Fibroblast of lung (primary cell): ENCODE measurements around the gene PFKFB2.

Experiments
- EZH2 ChIP-seq: IDR thresholded peaks from 2 replicates; pipeline ENCODE4 v1.5.1; 2012; ENCODE audit warnings: low read length, control low read depth, mild to moderate bottlenecking; ENCODE audit errors: missing control alignments
- TF ChIP-seq, protein P1 (sequence below), 2 donors: IDR thresholded peaks in 1 of 2; conservative IDR thresholded peaks in 1 of 2; 1 replicate in 1 of 2; 2 replicates in 1 of 2; pipeline ENCODE4 v1.5.1; 2011 to 2012; ENCODE audit warnings: low read length in 2 of 2, control low read depth in 1 of 2, inconsistent platforms in 1 of 2, low read depth in 1 of 2, mild to moderate bottlenecking in 1 of 2

DNA sequence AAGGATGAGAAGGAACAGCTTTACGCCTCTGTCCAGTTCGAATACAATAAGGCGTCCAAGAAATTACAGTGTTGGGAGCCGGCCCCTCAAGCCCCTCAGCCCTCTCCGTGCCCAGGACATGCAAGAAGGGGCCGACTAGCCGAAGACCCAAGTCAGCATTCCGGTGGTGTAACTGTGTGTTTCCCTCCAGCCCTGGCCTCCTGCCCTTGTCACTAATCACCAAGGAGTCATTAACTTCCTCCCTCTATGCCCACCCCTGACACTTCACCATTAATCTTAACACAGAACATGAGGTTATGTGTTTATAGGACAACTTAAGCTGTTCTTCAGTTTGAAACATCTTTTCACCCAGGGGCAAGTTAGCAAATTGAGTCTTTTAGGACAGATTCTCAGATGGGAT is 19.2 kb downstream of the PFKFB2 start:
- TF ChIP-seq, protein P1, sequence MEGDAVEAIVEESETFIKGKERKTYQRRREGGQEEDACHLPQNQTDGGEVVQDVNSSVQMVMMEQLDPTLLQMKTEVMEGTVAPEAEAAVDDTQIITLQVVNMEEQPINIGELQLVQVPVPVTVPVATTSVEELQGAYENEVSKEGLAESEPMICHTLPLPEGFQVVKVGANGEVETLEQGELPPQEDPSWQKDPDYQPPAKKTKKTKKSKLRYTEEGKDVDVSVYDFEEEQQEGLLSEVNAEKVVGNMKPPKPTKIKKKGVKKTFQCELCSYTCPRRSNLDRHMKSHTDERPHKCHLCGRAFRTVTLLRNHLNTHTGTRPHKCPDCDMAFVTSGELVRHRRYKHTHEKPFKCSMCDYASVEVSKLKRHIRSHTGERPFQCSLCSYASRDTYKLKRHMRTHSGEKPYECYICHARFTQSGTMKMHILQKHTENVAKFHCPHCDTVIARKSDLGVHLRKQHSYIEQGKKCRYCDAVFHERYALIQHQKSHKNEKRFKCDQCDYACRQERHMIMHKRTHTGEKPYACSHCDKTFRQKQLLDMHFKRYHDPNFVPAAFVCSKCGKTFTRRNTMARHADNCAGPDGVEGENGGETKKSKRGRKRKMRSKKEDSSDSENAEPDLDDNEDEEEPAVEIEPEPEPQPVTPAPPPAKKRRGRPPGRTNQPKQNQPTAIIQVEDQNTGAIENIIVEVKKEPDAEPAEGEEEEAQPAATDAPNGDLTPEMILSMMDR (conservative IDR thresholded peaks at IDR 0.05 in 1 of 2, IDR thresholded peaks at IDR 0.05 in 1 of 2; ENCODE audit: low read depth in 1 of 2, low read length in 2 of 2): no peak
- no peak for TF ChIP-seq EZH2
